H1 (cell line): ENCODE results near the gene HOXC13. TPM values are rescaled to one million over a fixed set of nuclear protein-coding genes. Genes with fewer than 3 reads are reported as not detected.

Experiments used
- CTCF ChIA-PET: fragments of 300-600 bp; sonication (Branson Sonifier 250); formaldehyde crosslinking; loops from one replicate; lab custom pipeline; 2021; ENCODE audit not compliant: partially characterized antibody; lab: Charles Lee
- POLR2A ChIA-PET: fragments of 300-600 bp; sonication (Branson Sonifier 250); formaldehyde crosslinking; loops from one replicate; lab custom pipeline; 2021; ENCODE audit warnings: inconsistent platforms; ENCODE audit not compliant: partially characterized antibody; lab: Charles Lee
- DNase-seq, 2 experiments: peaks; one replicate each; pipeline versions ENCODE4 v3.0.0 to v3.0.0-alpha.2; 2010 to 2022; ENCODE audit warnings: low spot score in 2 of 2, low read depth in 1 of 2, mixed read lengths in 1 of 2
- FAIRE-seq: peaks from 2 replicates; lab custom pipeline; 2011; peaks lifted over from hg19 to GRCh38; lab: Jason Lieb, UNC
- H2AFZ ChIP-seq: 2 replicates; pipeline ENCODE4 v1.8.1; 2012; ENCODE audit warnings: low read length, inconsistent platforms
- H2AK5ac ChIP-seq: 2 replicates; pipeline ENCODE4 v1.6.1; 2013; ENCODE audit warnings: low read depth, low read length
- H2BK120ac ChIP-seq: replicated peaks from 2 replicates; pipeline ENCODE3; 2013; ENCODE audit warnings: low read depth, low read length, inconsistent platforms
- H2BK12ac ChIP-seq: 2 replicates; pipeline ENCODE4 v1.6.1; 2013; ENCODE audit warnings: low read depth, low read length
- H2BK15ac ChIP-seq: 2 replicates; pipeline ENCODE4 v1.6.1; 2013; ENCODE audit warnings: low read length
- H2BK20ac ChIP-seq: 2 replicates; pipeline ENCODE4 v1.6.1; 2013; ENCODE audit warnings: low read length
- H2BK5ac ChIP-seq: 2 replicates; pipeline ENCODE4 v1.6.1; 2013; ENCODE audit warnings: low read depth, low read length
- H3K14ac ChIP-seq: 2 replicates; pipeline ENCODE4 v1.6.1; 2013; ENCODE audit warnings: inconsistent platforms; ENCODE audit not compliant: insufficient read length
- H3K18ac ChIP-seq: 2 replicates; pipeline ENCODE4 v1.6.1; 2013; ENCODE audit warnings: low read length; ENCODE audit errors: extremely low read depth
- H3K23ac ChIP-seq: 2 replicates; pipeline ENCODE4 v1.6.1; 2013; ENCODE audit warnings: inconsistent platforms; ENCODE audit not compliant: insufficient read length
- H3K23me2 ChIP-seq: 2 replicates; pipeline ENCODE4 v1.6.1; 2013; ENCODE audit warnings: low read depth, low read length
- H3K27ac ChIP-seq: 2 replicates; pipeline ENCODE4 v1.6.1; 2011; ENCODE audit warnings: low read depth, low read length, inconsistent platforms
- H3K27me3 ChIP-seq, 4 experiments: replicated peaks in 1 of 4; 1 replicate in 1 of 4; 2 replicates in 3 of 4; pipeline versions ENCODE4 v1.6.1 to v1.8.1; 2011 to 2013; ENCODE audit warnings: low read length in 3 of 4, mild to moderate bottlenecking in 3 of 4, inconsistent platforms in 2 of 4, mixed read lengths in 2 of 4, moderate library complexity in 1 of 4; ENCODE audit not compliant: control insufficient read depth in 3 of 4, insufficient read depth in 3 of 4; ENCODE audit errors: extremely low read depth in 1 of 4
- H3K36me3 ChIP-seq, 4 experiments: 2 replicates each; pipeline versions ENCODE4 v1.6.1 to v1.8.1; 2011 to 2013; ENCODE audit warnings: mild to moderate bottlenecking in 4 of 4, low read length in 3 of 4, moderate library complexity in 2 of 4, control low read depth in 1 of 4, inconsistent platforms in 1 of 4; ENCODE audit not compliant: insufficient read depth in 4 of 4, control insufficient read depth in 2 of 4
- H3K4ac ChIP-seq: replicated peaks from 2 replicates; pipeline ENCODE3; 2013; ENCODE audit warnings: low read length, low read depth, mixed read lengths, inconsistent platforms; ENCODE audit not compliant: insufficient read length
- H3K4me1 ChIP-seq, 4 experiments: replicated peaks in 1 of 4; 1 replicate in 1 of 4; 2 replicates in 3 of 4; pipeline versions ENCODE4 v1.6.1 to v1.8.1; 2011 to 2013; ENCODE audit warnings: low read length in 3 of 4, inconsistent platforms in 2 of 4, mixed read lengths in 1 of 4; ENCODE audit not compliant: insufficient read depth in 4 of 4, control insufficient read depth in 3 of 4
- H3K4me2 ChIP-seq, 2 experiments: 2 replicates each; pipeline versions ENCODE4 v1.6.1 to v1.8.1; 2011 to 2013; ENCODE audit warnings: low read depth in 2 of 2, low read length in 2 of 2, control low read depth in 1 of 2, inconsistent platforms in 1 of 2, mild to moderate bottlenecking in 1 of 2; ENCODE audit not compliant: insufficient read depth in 1 of 2
- H3K4me3 ChIP-seq, 4 experiments: fragments of 200-600, 300-600 bp in 1 of 4; sonication (generic), shearing (Covaris generic), sonication (Bioruptor Twin) in 1 of 4; 2 replicates each; pipeline versions ENCODE4 v1.5.1 to v1.8.1; 2011 to 2016; ENCODE audit warnings: low read length in 4 of 4, low read depth in 3 of 4, control low read depth in 2 of 4, inconsistent platforms in 2 of 4, mild to moderate bottlenecking in 2 of 4, mixed read lengths in 1 of 4, moderate library complexity in 1 of 4; ENCODE audit not compliant: insufficient read depth in 2 of 4; ENCODE audit errors: extremely low read depth in 1 of 4
- H3K56ac ChIP-seq: replicated peaks from 2 replicates; pipeline ENCODE3; 2013; ENCODE audit warnings: low read depth, mild to moderate bottlenecking, mixed read lengths, low read length, inconsistent platforms; ENCODE audit not compliant: insufficient read length
- H3K79me1 ChIP-seq: 2 replicates; pipeline ENCODE4 v1.6.1; 2013; ENCODE audit warnings: low read depth, low read length, control low read depth
- H3K79me2 ChIP-seq, 2 experiments: 2 replicates each; pipeline versions ENCODE4 v1.6.1 to v1.8.1; 2012 to 2013; ENCODE audit warnings: low read length in 2 of 2, mild to moderate bottlenecking in 2 of 2, inconsistent platforms in 1 of 2; ENCODE audit not compliant: insufficient read depth in 2 of 2, control insufficient read depth in 1 of 2
- H3K9ac ChIP-seq, 4 experiments: replicated peaks in 1 of 4; 1 replicate in 1 of 4; 2 replicates in 3 of 4; pipeline versions ENCODE4 v1.6.1 to v1.8.1; 2011 to 2013; ENCODE audit warnings: low read depth in 3 of 4, low read length in 3 of 4, control low read depth in 2 of 4, mild to moderate bottlenecking in 2 of 4, moderate library complexity in 2 of 4, inconsistent platforms in 1 of 4; ENCODE audit errors: extremely low read depth in 1 of 4
- H3K9me3 ChIP-seq, 2 experiments: 2 replicates each; pipeline versions ENCODE4 v1.6.1 to v1.8.1; 2012 to 2013; ENCODE audit warnings: mild to moderate bottlenecking in 2 of 2, moderate library complexity in 2 of 2, control low read depth in 1 of 2, inconsistent platforms in 1 of 2, low read depth in 1 of 2, low read length in 1 of 2, mixed read lengths in 1 of 2; ENCODE audit not compliant: insufficient read depth in 2 of 2
- H4K20me1 ChIP-seq, 2 experiments: replicated peaks in 1 of 2; 2 replicates each; pipeline versions ENCODE3 to v1.8.1; 2011 to 2013; ENCODE audit warnings: inconsistent platforms in 2 of 2, low read length in 2 of 2, mild to moderate bottlenecking in 1 of 2; ENCODE audit not compliant: insufficient read depth in 2 of 2, control insufficient read depth in 1 of 2
- H4K5ac ChIP-seq: 2 replicates; pipeline ENCODE4 v1.6.1; 2013; ENCODE audit warnings: low read length, low read depth, mixed read lengths, inconsistent platforms; ENCODE audit not compliant: insufficient read length
- H4K8ac ChIP-seq: 2 replicates; pipeline ENCODE4 v1.8.0; 2013; ENCODE audit warnings: mild to moderate bottlenecking, moderate library complexity, low read length, inconsistent platforms; ENCODE audit not compliant: insufficient read depth; ENCODE audit errors: extremely low read depth
- H4K91ac ChIP-seq: replicated peaks from 2 replicates; pipeline ENCODE3; 2013; ENCODE audit warnings: low read length, mixed read lengths, inconsistent platforms; ENCODE audit not compliant: insufficient read length
- CBX8 ChIP-seq: fragments of 300-800, 300-1000 bp; sonication (generic); IDR thresholded peaks from 2 replicates; pipeline ENCODE4 v1.7.1; 2016; ENCODE audit warnings: low read depth, low read length, borderline replicate concordance
- CHD2 ChIP-seq: IDR thresholded peaks from 2 replicates; pipeline ENCODE4 v1.6.1; 2012; ENCODE audit warnings: low read length, improper control_type of control experiment
- NRF1 ChIP-seq: IDR thresholded peaks from 2 replicates; pipeline ENCODE4 v1.6.1; 2011; ENCODE audit warnings: mild to moderate bottlenecking, low read depth, low read length, improper control_type of control experiment
- RBBP5 ChIP-seq: IDR thresholded peaks from 2 replicates; pipeline ENCODE4 v1.7.1; 2012; ENCODE audit warnings: low read depth, mild to moderate bottlenecking, inconsistent platforms, low read length, moderate library complexity, borderline replicate concordance
- TBP ChIP-seq: IDR thresholded peaks from 2 replicates; pipeline ENCODE4 v1.6.1; 2011; ENCODE audit warnings: low read depth, low read length, improper control_type of control experiment
- WGBS, 2 experiments: shearing (Covaris generic) in 1 of 2; methylation state at CpG; one replicate each; pipeline versions ENCODE4 v1.1.6 to v1.1.7; 2013 to 2015; ENCODE audit warnings: low lambda C conversion rate in 2 of 2, mixed read lengths in 2 of 2, inconsistent platforms in 1 of 2, low coverage in 1 of 2, missing lambda C conversion rate in 1 of 2; ENCODE audit not compliant: insufficient replicate concordance in 2 of 2, insufficient coverage in 1 of 2, insufficient read length in 1 of 2; ENCODE audit errors: extremely low coverage in 1 of 2, missing lambda C conversion rate in 1 of 2; 5-methylcytosine and 5-hydroxymethylcytosine counted together
- polyA plus RNA-seq, 7 experiments: library from polyadenylated mRNA; depleted of rRNA in 3 of 7; stranded (reverse) in 5 of 7; unstranded in 2 of 7; fragments of >200 nt in 5 of 7; fragments of 200-250 nt in 2 of 7; gene quantifications; 1 replicate in 5 of 7; 2 replicates in 1 of 7; 4 replicates in 1 of 7; pipeline versions ENCODE4 v1.2.1 to v1.2.3, GENCODE V29; 2011 to 2013; ENCODE audit warnings: missing spikeins in 2 of 7, mixed read lengths in 2 of 7
- total RNA-seq: library from RNA; stranded (reverse); fragmentation: NEBNext Ultra II Directional; extraction: Animal tissue kit (Norgen Biotek cat#: 25700); gene quantifications from 2 replicates; pipeline ENCODE4 v1.2.1, GENCODE V29; 2021

HOXC13 gene
- total and polyA plus RNA-seq, 2 of the 8 experiments (the other 6 are each of a cell fraction or from before 2014, with no cell fraction given) = 0.02 TPM; not detected in 1

DNA sequence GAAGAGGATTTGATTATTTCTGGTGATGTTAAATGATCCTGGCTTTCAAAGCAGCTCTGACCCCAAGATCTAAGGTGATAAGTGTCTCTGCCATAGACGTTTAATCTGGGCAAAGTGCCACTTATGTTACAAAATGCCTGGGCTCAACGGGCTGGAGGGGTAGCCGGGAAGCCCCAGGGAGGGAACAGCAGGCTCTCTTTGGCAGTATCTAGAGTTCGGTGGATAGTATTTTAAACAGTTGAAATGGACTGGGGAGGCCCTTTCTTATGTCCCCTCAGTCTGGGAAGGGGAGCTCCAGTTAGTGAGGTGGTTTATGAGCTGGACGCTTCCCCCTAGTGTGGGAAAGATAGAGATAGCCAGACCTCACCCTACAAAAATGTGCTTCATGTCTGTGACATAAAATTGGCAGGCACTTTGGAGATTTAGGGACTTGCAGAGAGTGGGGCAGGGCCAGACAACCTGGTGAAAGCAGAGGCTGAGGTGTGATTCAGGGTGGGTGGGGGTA, 28.8 kb downstream of the HOXC13 start:
- H3K9ac ChIP-seq = no peak overlapping the region
- no peak overlapping the region for H2AFZ ChIP-seq
- H3K4me3 ChIP-seq = no peak overlapping the region
- no peak overlapping the region for H4K5ac ChIP-seq
- no peak overlapping the region for H3K27ac ChIP-seq
- H2BK5ac ChIP-seq = no peak overlapping the region
- no peak overlapping the region for H3K4me2 ChIP-seq
- H2AK5ac ChIP-seq = 0 out of 2 replicates have a peak overlapping the region, but pooled peaks have one; percentile 15
- H4K20me1 ChIP-seq = peaks cover 18 to 42% of the 10 kb centered on the region in 2 experiments
- CTCF ChIA-PET = interaction anchor here (1.0 to 2.3 kb wide), 5 partner anchors 20 to 210 kb away, joined by 3 to 8 read pairs (median 3); no protein-coding TSS in a partner anchor
- H3K4me1 ChIP-seq = peaks cover 0 to 4% (median 0%) of the 10 kb centered on the region in 4 experiments; a peak in 2 of 7 replicates
- H3K36me3 ChIP-seq = no peaks in the 10 kb centered on the region; a peak in 2 of 8 replicates
- DNase-seq (no peak), FAIRE-seq (no peak)
- no peak overlapping the region for H3K18ac ChIP-seq
- H3K23me2 ChIP-seq = no peaks in the 10 kb centered on the region
- H2BK20ac ChIP-seq = no peak overlapping the region
- no peak overlapping the region for H3K14ac ChIP-seq
- no peak overlapping the region for H3K23ac ChIP-seq
- peaks cover 99 to 100% (median 100%) of the 10 kb centered on the region in 4 experiments for H3K27me3 ChIP-seq
- 20% methylated on average over 5 of the region's 5 CpGs; no CpG with 5 or more reads in 1 of the 2 experiments for WGBS, 2 experiments
- no peak overlapping the region for H2BK15ac ChIP-seq
- H4K91ac ChIP-seq = no peak overlapping the region
- H3K79me1 ChIP-seq = no peaks in the 10 kb centered on the region
- POLR2A ChIA-PET = no interaction called here
- H3K9me3 ChIP-seq = no peaks in the 10 kb centered on the region
- H3K56ac ChIP-seq = no peak overlapping the region
- H3K4ac ChIP-seq = no peak overlapping the region
- no peak overlapping the region for H4K8ac ChIP-seq
- TF ChIP-seq TBP (no peak), RBBP5 (no peak), NRF1 (no peak), CBX8 (0 out of 2 replicates have a peak, but pooled peaks have one; percentile 7), CHD2 (no peak)
- peak overlapping the region; percentile 27; the same call in 1 of the 2 replicates for H2BK12ac ChIP-seq
- no peak overlapping the region for H2BK120ac ChIP-seq
- no peaks in the 10 kb centered on the region for H3K79me2 ChIP-seq
